Naive thymus-derived CD8-positive, alpha-beta T cell (primary cell): ENCODE results near the gene BCL2L2. TPM values are rescaled to one million over a fixed set of nuclear protein-coding genes. Genes with fewer than 3 reads are reported as not detected.

ENCODE experiments used
- ATAC-seq, 2 donors: fragments of 150-1000 bp; cut with Tn5 transposase in 1 of 2; sonication (Bioruptor Pico), chemical (Tn5 transposase) in 1 of 2; 1 replicate in 1 of 2; 2 replicates in 1 of 2; pipeline ENCODE4 v1.10.0; 2021; ENCODE audit warnings: mild to moderate bottlenecking in 2 of 2, moderate library complexity in 2 of 2
- POLR2A ChIA-PET: fragments of 350-600 bp; sonication (Branson Sonifier 250); formaldehyde crosslinking; loops from one replicate; lab custom pipeline; 2021; ENCODE audit warnings: antibody characterized with exemption; lab: Charles Lee
- DNase-seq, 10 donors: peaks; one replicate each; pipeline versions ENCODE4 v3.0.0 to v3.0.0-alpha.2; 2020 to 2022
- H3K27ac Mint-ChIP-seq, 10 donors: one replicate each; pipeline ENCODE4 v1.8.0; 2020 to 2022; ENCODE audit warnings: mild to moderate bottlenecking in 10 of 10, mixed read lengths in 10 of 10, moderate library complexity in 4 of 10, inconsistent platforms in 1 of 10
- H3K27me3 Mint-ChIP-seq, 5 donors: one replicate each; pipeline ENCODE4 v1.8.0; 2021 to 2022; ENCODE audit warnings: mixed read lengths in 5 of 5
- H3K36me3 Mint-ChIP-seq, 3 donors: one replicate each; pipeline ENCODE4 v1.8.0; 2020 to 2022; ENCODE audit warnings: mixed read lengths in 3 of 3, mild to moderate bottlenecking in 2 of 3, inconsistent platforms in 1 of 3
- H3K4me1 Mint-ChIP-seq, 4 donors: one replicate each; pipeline ENCODE4 v1.8.0; 2021 to 2022; ENCODE audit warnings: mixed read lengths in 4 of 4
- H3K4me3 Mint-ChIP-seq, 10 donors: one replicate each; pipeline ENCODE4 v1.8.0; 2020 to 2022; ENCODE audit warnings: mild to moderate bottlenecking in 10 of 10, mixed read lengths in 10 of 10, moderate library complexity in 6 of 10, inconsistent platforms in 1 of 10
- H3K9me3 Mint-ChIP-seq, 9 donors: one replicate each; pipeline ENCODE4 v1.8.0; 2020 to 2022; ENCODE audit warnings: mixed read lengths in 9 of 9, mild to moderate bottlenecking in 3 of 9, inconsistent platforms in 1 of 9, moderate library complexity in 1 of 9
- polyA plus RNA-seq, 3 donors: library from polyadenylated mRNA; unstranded; fragments of 300-500 nt; fragmentation: Illumina TruSeq; gene quantifications; one replicate each; pipeline ENCODE4 v1.2.3, GENCODE V29; 2021
- total RNA-seq, 8 experiments: library from RNA in 2 of 8; stranded (reverse) in 2 of 8; gene quantifications; one replicate each; pipeline ENCODE4 v1.2.3 and lab custom pipeline; 2021 to 2026

Gene BCL2L2
- total and polyA plus RNA-seq, 5 experiments from 2014 or later: 3.8 to 4.2 TPM; not detected in 3

GRCh38 chr14:23351681-23352505, 45.3 kb downstream of the BCL2L2 start:
- Mint-ChIP-seq H3K27ac (peak overlapping the region in 5 of 10 donors; percentile 7 to 75 (median 58)), H3K36me3 (peaks cover 0 to 4% (median 0%) of the 10 kb centered on the region in 3 donors), H3K4me3 (peak overlapping the region; percentile 75 to 91 (median 86)), H3K27me3 (peaks cover 3 to 51% (median 12%) of the 10 kb centered on the region in 5 donors), H3K4me1 (peaks cover 15 to 21% (median 18%) of the 10 kb centered on the region in 4 donors), H3K9me3 (no peaks in the 10 kb centered on the region)
- ATAC-seq: peak; percentile 6 to 45
- peak in 3 of 10 donors; percentile 8 to 20 (median 12) for DNase-seq
- POLR2A ChIA-PET: interaction anchor here (1.0 to 4.5 kb wide), 3 partner anchors 10 to 30 kb away, joined by 3 to 25 read pairs (median 3); partner anchors contain the start of gene PABPN1

GRCh38 chr14:23352506-23353432, 46.1 kb downstream of the BCL2L2 start, which contains the start of gene SLC22A17:
SLC22A17 (minus strand) TSS chr14:23352887.
- Mint-ChIP-seq H3K27me3 (peaks cover 3 to 51% (median 12%) of the 10 kb centered on the region in 5 donors), H3K4me3 (peak within 1 kb of the TSS; percentile 75 to 91 (median 86)), H3K36me3 (peaks cover 0 to 4% (median 0%) of the 10 kb centered on the region in 3 donors), H3K4me1 (peaks cover 15 to 21% (median 18%) of the 10 kb centered on the region in 4 donors), H3K27ac (peak within 1 kb of the TSS in 8 of 10 donors; percentile 41 to 90 (median 78)), H3K9me3 (no peaks in the 10 kb centered on the region)
- DNase-seq (peak; percentile 38 to 83 (median 70)), ATAC-seq (peak; percentile 93 to 95)
- POLR2A ChIA-PET: interaction anchor here (1.0 to 4.5 kb wide), 3 partner anchors 9 to 31 kb away, joined by 3 to 25 read pairs (median 3); partner anchors contain the start of gene PABPN1

DNA sequence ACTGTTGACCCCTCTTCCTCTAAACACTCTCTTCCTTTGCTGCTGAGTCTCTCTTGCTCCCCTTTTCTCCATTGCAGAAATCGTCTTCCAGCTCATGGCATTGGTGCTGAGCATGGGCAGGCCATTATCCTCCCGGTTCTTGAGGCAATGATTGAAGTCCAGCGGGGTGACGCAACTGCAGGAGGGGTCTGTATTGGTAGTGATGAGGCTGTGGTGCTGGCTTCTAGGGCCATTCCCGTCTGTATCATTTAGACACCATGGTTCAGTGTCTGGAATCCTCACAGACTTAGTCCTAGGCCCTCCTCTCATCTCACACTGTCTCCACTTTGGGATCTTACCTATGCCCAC, 46.8 kb downstream of the BCL2L2 start:
- no peak for ATAC-seq
- peaks cover 3 to 51% (median 12%) of the 10 kb centered on the region in 5 donors for H3K27me3 Mint-ChIP-seq
- H3K36me3 Mint-ChIP-seq: peaks cover 0 to 4% (median 0%) of the 10 kb centered on the region in 3 donors
- DNase-seq: no peak
- no peaks in the 10 kb centered on the region for H3K9me3 Mint-ChIP-seq
- H3K4me3 Mint-ChIP-seq: peak overlapping the region; percentile 75 to 91 (median 86)
- POLR2A ChIA-PET: interaction anchor here (4.5 kb wide), 1 partner anchor 32 kb away, joined by 25 read pairs; the partner anchor contains the start of gene PABPN1
- H3K27ac Mint-ChIP-seq: peak overlapping the region in 8 of 10 donors; percentile 9 to 83 (median 53)
- peaks cover 15 to 21% (median 17%) of the 10 kb centered on the region in 4 donors for H3K4me1 Mint-ChIP-seq

- no peak overlapping the region for H3K4me3 Mint-ChIP-seq
- no peak overlapping the region for H3K27ac Mint-ChIP-seq
- peaks cover 0 to 4% (median 0%) of the 10 kb centered on the region in 3 donors for H3K36me3 Mint-ChIP-seq
- DNase-seq (no peak), ATAC-seq (no peak)
- H3K27me3 Mint-ChIP-seq: peaks cover 3 to 48% (median 12%) of the 10 kb centered on the region in 5 donors
- no peaks in the 10 kb centered on the region for H3K9me3 Mint-ChIP-seq
- peaks cover 15 to 21% (median 16%) of the 10 kb centered on the region in 4 donors for H3K4me1 Mint-ChIP-seq
- POLR2A ChIA-PET: interaction anchor here (4.5 kb wide), 1 partner anchor 34 kb away, joined by 25 read pairs; the partner anchor contains the start of gene PABPN1
These were observed 48.4 kb downstream of the BCL2L2 start for GRCh38 chr14:23354990-23355389.

DNA sequence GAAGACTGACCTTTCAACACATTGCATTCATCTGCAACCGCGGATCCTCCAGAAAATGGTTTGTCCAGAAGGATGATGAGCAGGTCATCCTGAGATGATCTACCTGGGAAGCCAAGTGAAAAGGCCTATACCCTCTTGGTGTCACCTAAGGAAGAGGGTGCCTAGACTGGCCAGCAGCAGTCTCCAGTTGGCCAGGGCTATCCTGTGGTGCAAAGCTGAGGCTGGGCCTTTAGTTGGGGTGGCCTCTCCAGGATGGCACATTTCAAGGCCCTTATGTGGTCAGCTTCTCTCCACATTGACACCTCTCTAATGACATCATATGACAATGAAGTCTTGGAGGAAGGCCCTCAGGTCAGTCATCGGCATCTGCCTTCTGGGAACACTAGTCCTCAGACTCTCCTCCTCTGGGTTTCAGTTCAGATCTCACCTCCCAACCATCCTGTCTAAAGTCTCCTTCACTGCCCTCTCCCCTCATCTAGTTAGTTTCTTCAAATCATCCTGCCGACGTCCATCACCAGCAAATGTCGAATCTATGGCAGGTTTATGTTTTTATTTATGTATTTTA, 49.3 kb downstream of the BCL2L2 start:
- Mint-ChIP-seq H3K36me3 (no peaks in the 10 kb centered on the region), H3K4me3 (no peak overlapping the region), H3K4me1 (peaks cover 10 to 17% (median 15%) of the 10 kb centered on the region in 4 donors), H3K27ac (peak overlapping the region in 1 of 10 donors; percentile 35), H3K9me3 (no peaks in the 10 kb centered on the region), H3K27me3 (peaks cover 3 to 40% (median 6%) of the 10 kb centered on the region in 5 donors)
- POLR2A ChIA-PET: no interaction called here
- ATAC-seq (no peak), DNase-seq (no peak)

DNA sequence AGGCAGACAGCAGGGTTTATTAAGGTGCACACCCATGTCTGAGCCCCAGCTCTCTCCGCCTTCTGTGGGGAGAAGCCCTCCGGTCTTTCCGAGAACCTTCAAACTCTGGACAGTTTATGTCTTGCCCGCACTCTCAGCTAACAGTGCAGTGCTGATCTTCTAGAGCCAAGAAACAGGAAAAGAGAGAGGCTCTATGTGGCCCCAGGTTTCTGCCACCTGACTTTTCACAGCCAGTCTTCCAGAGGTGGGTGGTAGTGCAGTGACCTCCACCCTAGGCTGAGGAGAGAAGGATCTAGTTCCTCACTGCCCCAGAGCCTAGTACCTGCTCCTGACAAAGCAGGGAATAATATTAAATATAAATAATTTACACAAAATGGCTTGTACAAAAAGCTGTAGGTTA, 50.0 kb downstream of the BCL2L2 start:
- ATAC-seq (no peak), DNase-seq (no peak)
- H3K9me3 Mint-ChIP-seq: no peaks in the 10 kb centered on the region
- H3K27ac Mint-ChIP-seq: no peak overlapping the region
- H3K4me3 Mint-ChIP-seq: no peak overlapping the region
- POLR2A ChIA-PET: no interaction called here
- peaks cover 7 to 10% (median 9%) of the 10 kb centered on the region in 4 donors for H3K4me1 Mint-ChIP-seq
- no peaks in the 10 kb centered on the region for H3K36me3 Mint-ChIP-seq
- peaks cover 0 to 35% (median 4%) of the 10 kb centered on the region in 5 donors for H3K27me3 Mint-ChIP-seq

GRCh38 chr14:23357261-23357660, 50.6 kb downstream of the BCL2L2 start:
- POLR2A ChIA-PET: no interaction called here
- Mint-ChIP-seq H3K36me3 (no peaks in the 10 kb centered on the region), H3K27ac (no peak overlapping the region), H3K4me1 (peaks cover 7 to 10% (median 9%) of the 10 kb centered on the region in 4 donors), H3K4me3 (no peak overlapping the region), H3K27me3 (peaks cover 0 to 35% (median 4%) of the 10 kb centered on the region in 5 donors), H3K9me3 (no peaks in the 10 kb centered on the region)
- ATAC-seq (no peak), DNase-seq (no peak)

DNA sequence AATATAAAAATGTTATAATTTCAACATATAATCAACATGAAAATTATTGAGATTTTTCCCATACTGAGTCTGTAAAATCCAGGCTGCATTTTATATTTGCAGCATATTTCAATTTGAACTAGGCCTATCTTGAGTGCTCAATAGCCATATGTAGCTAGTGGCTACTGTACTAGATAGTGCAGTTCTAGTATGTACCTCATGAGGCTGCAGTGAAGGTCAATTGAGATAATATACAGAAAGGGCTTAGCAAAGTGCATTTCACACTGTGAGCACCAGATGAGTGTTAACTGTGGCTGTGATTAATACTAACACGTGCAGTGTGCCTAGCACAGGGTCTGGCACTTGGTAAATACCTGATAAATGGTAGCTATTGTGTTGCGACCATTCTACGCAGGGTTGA, 51.4 kb downstream of the BCL2L2 start:
- no peaks in the 10 kb centered on the region for H3K36me3 Mint-ChIP-seq

DNA sequence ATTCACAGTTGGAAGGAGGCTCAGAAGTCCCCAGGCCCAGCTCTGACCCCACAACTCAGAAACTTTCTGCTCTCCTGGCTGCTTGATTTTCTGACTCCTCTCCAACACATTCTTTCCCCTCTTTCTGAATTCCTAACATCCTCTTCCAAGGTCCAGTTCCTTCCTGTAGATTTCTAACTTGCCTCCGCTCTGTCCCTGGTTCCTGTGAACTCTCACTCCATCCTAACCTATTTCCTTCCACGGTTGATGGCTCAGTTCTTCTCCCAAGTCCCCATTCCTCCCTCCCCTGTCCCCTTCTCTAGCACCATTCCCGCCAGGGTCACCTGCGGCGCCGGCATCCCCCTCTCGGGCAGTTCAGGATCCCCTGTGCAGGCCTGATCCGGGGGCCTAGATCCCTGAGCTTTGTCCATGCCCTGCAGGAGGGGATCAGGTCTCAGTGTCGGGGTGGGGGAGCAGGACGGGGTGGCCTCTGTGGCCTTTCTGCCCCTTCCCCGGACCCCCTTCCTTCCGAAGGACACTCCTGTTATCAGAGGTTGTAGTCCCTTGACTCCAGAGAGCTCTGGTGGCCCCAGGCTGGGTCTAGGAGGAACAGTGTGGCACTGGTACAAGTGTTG, 52.0 kb downstream of the BCL2L2 start:
- H3K4me3 Mint-ChIP-seq: no peak overlapping the region
- DNase-seq (no peak), ATAC-seq (no peak)
- peaks cover 0 to 27% (median 4%) of the 10 kb centered on the region in 5 donors for H3K27me3 Mint-ChIP-seq
- H3K9me3 Mint-ChIP-seq: no peaks in the 10 kb centered on the region
- H3K27ac Mint-ChIP-seq: no peak overlapping the region
- H3K36me3 Mint-ChIP-seq: no peaks in the 10 kb centered on the region
- POLR2A ChIA-PET: no interaction called here
- peaks cover 0 to under 1% (median under 1%) of the 10 kb centered on the region in 4 donors for H3K4me1 Mint-ChIP-seq

More for the DNA sequence above, 51.4 kb downstream of the BCL2L2 start:
- Mint-ChIP-seq H3K4me3 (no peak overlapping the region), H3K27me3 (peaks cover 0 to 31% (median 4%) of the 10 kb centered on the region in 5 donors), H3K4me1 (peaks cover 4 to 6% (median 5%) of the 10 kb centered on the region in 4 donors), H3K27ac (no peak overlapping the region), H3K9me3 (no peaks in the 10 kb centered on the region)
- POLR2A ChIA-PET: no interaction called here
- ATAC-seq: no peak
- DNase-seq: no peak

DNA sequence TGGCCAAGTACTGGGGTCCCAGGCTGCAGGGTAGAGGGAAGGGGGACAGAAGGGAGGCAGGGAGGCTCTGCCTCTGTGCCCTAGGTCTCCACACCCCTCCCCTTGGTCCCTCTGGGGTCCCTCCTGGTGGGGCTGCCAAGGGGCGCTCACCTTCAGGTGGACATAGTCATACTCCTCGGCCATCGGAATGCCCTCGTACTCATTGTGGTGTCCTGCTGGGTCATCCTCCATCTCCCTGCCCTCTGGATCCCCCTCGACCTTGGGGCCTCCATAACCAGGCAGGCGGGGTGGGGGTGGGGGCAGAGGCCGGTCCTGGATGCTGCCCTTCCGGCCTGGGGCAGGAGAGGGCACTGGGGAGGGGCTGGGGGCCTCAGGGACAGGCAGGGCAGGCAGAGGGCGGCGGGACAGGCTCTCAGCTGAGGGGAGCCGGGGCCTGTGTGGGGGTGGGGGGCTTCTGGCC, 52.6 kb downstream of the BCL2L2 start:
- POLR2A ChIA-PET: interaction anchor here (1.6 kb wide), 1 partner anchor 38 kb away, joined by 5 read pairs; the partner anchor contains the start of gene PABPN1
- no peaks in the 10 kb centered on the region for H3K4me1 Mint-ChIP-seq
- no peak for DNase-seq

DNA sequence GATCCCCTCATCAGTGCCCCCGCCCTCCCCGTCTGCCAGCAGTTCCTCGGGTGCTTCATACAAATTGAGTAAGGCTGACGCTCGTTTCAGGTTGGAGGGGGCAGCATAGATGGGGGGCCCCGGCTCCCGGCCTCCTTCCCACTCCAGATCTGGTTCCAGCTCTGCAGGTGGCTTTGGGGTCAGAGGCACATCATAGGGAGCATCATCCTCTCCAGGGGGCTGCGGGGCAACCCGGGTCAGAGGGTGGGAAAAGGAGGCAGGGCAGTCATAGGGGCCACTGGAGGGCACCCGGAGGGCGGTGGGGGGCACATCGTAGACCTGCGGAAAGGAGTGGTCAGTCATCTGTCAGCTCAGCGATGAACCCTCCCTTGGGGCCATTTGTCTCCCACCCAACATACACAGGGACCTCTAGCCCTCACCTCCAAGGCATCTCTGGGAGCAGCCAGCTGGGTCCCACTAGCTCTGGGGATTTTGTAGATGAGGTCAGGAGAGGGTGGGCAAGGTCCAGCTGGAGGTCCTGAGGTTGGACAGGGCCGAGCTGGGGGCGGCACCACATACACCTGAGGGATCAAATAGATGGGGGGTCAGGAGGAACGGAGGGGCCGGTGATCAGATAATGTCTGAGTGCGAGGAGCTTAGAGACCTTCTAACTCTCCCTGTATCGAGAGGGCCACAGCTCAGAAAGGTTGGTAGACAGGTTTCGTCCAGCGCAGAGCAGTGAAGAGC, 53.3 kb downstream of the BCL2L2 start:
- POLR2A ChIA-PET: interaction anchor here (1.6 kb wide), 1 partner anchor 38 kb away, joined by 5 read pairs; the partner anchor contains the start of gene PABPN1
- Mint-ChIP-seq H3K9me3 (no peaks in the 10 kb centered on the region), H3K4me1 (peaks cover 0 to 6% (median 2%) of the 10 kb centered on the region in 4 donors), H3K27me3 (peaks cover 8 to 28% (median 14%) of the 10 kb centered on the region in 5 donors), H3K36me3 (no peaks in the 10 kb centered on the region), H3K4me3 (no peak overlapping the region), H3K27ac (peak overlapping the region in 1 of 10 donors; percentile 24)
- DNase-seq (no peak), ATAC-seq (no peak)

More for the DNA sequence above, 52.6 kb downstream of the BCL2L2 start:
- Mint-ChIP-seq H3K27ac (no peak overlapping the region), H3K9me3 (no peaks in the 10 kb centered on the region), H3K36me3 (no peaks in the 10 kb centered on the region), H3K4me3 (no peak overlapping the region), H3K27me3 (peaks cover 3 to 24% (median 7%) of the 10 kb centered on the region in 5 donors)
- no peak for ATAC-seq
